ENCODE measurements around the gene NFKBIE. TPM values are rescaled to one million over a fixed set of nuclear protein-coding genes. Genes with fewer than 3 reads are reported as not detected.

NFKBIE gene
- total and polyA plus RNA-seq, 9 of the 15 experiments (the other 6 are each of a cell fraction or from before 2014, with no cell fraction given): 2.1 to 16.4 (median 11.7) TPM

DNA sequence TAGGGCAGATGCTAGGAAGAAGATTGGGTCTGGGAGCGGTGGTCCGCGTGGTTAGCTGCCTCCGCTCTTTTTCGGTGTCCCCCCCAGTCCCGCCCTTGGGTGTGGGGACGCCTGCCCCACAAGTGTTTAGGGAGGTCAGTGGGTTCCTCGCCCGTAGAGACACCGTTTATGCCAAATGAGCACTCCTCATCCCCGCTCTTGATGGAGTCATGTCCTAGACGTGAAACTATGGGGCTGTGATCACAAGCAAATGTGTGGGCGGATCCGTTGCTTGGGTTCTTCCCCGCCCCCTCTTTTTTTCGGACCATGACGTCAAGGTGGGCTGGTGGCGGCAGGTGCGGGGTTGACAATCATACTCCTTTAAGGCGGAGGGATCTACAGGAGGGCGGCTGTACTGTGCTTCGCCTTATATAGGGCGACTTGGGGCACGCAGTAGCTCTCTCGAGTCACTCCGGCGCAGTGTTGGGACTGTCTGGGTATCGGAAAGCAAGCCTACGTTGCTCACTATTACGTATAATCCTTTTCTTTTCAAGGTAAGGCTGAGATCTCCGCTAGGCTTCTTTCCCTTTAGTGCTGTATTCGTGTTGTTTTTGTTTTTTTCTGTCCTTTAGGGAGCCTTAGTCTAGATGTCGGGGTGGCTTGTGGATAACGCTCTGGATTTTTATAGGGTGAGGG lies 18.6 kb downstream of the NFKBIE start, which contains the start of gene HSP90AB1 (continued):
- TF ChIP-seq, protein P1, sequence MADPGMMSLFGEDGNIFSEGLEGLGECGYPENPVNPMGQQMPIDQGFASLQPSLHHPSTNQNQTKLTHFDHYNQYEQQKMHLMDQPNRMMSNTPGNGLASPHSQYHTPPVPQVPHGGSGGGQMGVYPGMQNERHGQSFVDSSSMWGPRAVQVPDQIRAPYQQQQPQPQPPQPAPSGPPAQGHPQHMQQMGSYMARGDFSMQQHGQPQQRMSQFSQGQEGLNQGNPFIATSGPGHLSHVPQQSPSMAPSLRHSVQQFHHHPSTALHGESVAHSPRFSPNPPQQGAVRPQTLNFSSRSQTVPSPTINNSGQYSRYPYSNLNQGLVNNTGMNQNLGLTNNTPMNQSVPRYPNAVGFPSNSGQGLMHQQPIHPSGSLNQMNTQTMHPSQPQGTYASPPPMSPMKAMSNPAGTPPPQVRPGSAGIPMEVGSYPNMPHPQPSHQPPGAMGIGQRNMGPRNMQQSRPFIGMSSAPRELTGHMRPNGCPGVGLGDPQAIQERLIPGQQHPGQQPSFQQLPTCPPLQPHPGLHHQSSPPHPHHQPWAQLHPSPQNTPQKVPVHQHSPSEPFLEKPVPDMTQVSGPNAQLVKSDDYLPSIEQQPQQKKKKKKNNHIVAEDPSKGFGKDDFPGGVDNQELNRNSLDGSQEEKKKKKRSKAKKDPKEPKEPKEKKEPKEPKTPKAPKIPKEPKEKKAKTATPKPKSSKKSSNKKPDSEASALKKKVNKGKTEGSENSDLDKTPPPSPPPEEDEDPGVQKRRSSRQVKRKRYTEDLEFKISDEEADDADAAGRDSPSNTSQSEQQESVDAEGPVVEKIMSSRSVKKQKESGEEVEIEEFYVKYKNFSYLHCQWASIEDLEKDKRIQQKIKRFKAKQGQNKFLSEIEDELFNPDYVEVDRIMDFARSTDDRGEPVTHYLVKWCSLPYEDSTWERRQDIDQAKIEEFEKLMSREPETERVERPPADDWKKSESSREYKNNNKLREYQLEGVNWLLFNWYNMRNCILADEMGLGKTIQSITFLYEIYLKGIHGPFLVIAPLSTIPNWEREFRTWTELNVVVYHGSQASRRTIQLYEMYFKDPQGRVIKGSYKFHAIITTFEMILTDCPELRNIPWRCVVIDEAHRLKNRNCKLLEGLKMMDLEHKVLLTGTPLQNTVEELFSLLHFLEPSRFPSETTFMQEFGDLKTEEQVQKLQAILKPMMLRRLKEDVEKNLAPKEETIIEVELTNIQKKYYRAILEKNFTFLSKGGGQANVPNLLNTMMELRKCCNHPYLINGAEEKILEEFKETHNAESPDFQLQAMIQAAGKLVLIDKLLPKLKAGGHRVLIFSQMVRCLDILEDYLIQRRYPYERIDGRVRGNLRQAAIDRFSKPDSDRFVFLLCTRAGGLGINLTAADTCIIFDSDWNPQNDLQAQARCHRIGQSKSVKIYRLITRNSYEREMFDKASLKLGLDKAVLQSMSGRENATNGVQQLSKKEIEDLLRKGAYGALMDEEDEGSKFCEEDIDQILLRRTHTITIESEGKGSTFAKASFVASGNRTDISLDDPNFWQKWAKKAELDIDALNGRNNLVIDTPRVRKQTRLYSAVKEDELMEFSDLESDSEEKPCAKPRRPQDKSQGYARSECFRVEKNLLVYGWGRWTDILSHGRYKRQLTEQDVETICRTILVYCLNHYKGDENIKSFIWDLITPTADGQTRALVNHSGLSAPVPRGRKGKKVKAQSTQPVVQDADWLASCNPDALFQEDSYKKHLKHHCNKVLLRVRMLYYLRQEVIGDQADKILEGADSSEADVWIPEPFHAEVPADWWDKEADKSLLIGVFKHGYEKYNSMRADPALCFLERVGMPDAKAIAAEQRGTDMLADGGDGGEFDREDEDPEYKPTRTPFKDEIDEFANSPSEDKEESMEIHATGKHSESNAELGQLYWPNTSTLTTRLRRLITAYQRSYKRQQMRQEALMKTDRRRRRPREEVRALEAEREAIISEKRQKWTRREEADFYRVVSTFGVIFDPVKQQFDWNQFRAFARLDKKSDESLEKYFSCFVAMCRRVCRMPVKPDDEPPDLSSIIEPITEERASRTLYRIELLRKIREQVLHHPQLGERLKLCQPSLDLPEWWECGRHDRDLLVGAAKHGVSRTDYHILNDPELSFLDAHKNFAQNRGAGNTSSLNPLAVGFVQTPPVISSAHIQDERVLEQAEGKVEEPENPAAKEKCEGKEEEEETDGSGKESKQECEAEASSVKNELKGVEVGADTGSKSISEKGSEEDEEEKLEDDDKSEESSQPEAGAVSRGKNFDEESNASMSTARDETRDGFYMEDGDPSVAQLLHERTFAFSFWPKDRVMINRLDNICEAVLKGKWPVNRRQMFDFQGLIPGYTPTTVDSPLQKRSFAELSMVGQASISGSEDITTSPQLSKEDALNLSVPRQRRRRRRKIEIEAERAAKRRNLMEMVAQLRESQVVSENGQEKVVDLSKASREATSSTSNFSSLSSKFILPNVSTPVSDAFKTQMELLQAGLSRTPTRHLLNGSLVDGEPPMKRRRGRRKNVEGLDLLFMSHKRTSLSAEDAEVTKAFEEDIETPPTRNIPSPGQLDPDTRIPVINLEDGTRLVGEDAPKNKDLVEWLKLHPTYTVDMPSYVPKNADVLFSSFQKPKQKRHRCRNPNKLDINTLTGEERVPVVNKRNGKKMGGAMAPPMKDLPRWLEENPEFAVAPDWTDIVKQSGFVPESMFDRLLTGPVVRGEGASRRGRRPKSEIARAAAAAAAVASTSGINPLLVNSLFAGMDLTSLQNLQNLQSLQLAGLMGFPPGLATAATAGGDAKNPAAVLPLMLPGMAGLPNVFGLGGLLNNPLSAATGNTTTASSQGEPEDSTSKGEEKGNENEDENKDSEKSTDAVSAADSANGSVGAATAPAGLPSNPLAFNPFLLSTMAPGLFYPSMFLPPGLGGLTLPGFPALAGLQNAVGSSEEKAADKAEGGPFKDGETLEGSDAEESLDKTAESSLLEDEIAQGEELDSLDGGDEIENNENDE (IDR thresholded peaks at IDR 0.05; ENCODE audit: low read depth, low read length): peak; percentile 12
- TF ChIP-seq, protein P2, sequence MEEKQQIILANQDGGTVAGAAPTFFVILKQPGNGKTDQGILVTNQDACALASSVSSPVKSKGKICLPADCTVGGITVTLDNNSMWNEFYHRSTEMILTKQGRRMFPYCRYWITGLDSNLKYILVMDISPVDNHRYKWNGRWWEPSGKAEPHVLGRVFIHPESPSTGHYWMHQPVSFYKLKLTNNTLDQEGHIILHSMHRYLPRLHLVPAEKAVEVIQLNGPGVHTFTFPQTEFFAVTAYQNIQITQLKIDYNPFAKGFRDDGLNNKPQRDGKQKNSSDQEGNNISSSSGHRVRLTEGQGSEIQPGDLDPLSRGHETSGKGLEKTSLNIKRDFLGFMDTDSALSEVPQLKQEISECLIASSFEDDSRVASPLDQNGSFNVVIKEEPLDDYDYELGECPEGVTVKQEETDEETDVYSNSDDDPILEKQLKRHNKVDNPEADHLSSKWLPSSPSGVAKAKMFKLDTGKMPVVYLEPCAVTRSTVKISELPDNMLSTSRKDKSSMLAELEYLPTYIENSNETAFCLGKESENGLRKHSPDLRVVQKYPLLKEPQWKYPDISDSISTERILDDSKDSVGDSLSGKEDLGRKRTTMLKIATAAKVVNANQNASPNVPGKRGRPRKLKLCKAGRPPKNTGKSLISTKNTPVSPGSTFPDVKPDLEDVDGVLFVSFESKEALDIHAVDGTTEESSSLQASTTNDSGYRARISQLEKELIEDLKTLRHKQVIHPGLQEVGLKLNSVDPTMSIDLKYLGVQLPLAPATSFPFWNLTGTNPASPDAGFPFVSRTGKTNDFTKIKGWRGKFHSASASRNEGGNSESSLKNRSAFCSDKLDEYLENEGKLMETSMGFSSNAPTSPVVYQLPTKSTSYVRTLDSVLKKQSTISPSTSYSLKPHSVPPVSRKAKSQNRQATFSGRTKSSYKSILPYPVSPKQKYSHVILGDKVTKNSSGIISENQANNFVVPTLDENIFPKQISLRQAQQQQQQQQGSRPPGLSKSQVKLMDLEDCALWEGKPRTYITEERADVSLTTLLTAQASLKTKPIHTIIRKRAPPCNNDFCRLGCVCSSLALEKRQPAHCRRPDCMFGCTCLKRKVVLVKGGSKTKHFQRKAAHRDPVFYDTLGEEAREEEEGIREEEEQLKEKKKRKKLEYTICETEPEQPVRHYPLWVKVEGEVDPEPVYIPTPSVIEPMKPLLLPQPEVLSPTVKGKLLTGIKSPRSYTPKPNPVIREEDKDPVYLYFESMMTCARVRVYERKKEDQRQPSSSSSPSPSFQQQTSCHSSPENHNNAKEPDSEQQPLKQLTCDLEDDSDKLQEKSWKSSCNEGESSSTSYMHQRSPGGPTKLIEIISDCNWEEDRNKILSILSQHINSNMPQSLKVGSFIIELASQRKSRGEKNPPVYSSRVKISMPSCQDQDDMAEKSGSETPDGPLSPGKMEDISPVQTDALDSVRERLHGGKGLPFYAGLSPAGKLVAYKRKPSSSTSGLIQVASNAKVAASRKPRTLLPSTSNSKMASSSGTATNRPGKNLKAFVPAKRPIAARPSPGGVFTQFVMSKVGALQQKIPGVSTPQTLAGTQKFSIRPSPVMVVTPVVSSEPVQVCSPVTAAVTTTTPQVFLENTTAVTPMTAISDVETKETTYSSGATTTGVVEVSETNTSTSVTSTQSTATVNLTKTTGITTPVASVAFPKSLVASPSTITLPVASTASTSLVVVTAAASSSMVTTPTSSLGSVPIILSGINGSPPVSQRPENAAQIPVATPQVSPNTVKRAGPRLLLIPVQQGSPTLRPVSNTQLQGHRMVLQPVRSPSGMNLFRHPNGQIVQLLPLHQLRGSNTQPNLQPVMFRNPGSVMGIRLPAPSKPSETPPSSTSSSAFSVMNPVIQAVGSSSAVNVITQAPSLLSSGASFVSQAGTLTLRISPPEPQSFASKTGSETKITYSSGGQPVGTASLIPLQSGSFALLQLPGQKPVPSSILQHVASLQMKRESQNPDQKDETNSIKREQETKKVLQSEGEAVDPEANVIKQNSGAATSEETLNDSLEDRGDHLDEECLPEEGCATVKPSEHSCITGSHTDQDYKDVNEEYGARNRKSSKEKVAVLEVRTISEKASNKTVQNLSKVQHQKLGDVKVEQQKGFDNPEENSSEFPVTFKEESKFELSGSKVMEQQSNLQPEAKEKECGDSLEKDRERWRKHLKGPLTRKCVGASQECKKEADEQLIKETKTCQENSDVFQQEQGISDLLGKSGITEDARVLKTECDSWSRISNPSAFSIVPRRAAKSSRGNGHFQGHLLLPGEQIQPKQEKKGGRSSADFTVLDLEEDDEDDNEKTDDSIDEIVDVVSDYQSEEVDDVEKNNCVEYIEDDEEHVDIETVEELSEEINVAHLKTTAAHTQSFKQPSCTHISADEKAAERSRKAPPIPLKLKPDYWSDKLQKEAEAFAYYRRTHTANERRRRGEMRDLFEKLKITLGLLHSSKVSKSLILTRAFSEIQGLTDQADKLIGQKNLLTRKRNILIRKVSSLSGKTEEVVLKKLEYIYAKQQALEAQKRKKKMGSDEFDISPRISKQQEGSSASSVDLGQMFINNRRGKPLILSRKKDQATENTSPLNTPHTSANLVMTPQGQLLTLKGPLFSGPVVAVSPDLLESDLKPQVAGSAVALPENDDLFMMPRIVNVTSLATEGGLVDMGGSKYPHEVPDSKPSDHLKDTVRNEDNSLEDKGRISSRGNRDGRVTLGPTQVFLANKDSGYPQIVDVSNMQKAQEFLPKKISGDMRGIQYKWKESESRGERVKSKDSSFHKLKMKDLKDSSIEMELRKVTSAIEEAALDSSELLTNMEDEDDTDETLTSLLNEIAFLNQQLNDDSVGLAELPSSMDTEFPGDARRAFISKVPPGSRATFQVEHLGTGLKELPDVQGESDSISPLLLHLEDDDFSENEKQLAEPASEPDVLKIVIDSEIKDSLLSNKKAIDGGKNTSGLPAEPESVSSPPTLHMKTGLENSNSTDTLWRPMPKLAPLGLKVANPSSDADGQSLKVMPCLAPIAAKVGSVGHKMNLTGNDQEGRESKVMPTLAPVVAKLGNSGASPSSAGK (IDR thresholded peaks at IDR 0.05): no peak; the same call in 1 of the 2 replicates
- no peak for TF ChIP-seq ZNF274 (IDR thresholded peaks at IDR 0.05; ENCODE audit: borderline replicate concordance, low read depth, low read length)
- no peak for TF ChIP-seq ZNF717 (CRISPR knock-in tag; IDR thresholded peaks at IDR 0.05)
